Keratinocyte (primary cell): ENCODE measurements around the gene CSAG2. TPM values are rescaled to one million over a fixed set of nuclear protein-coding genes. Genes with fewer than 3 reads are reported as not detected.

Source experiments
- DNase-seq: peaks from one replicate; pipeline ENCODE4 v3.0.0-alpha.2; 2011; ENCODE audit warnings: low read depth, missing footprints, low spot score
- FAIRE-seq: peaks from 2 replicates; lab custom pipeline; 2011; peaks lifted over from hg19 to GRCh38; lab: Jason Lieb, UNC
- H2AFZ ChIP-seq: 2 replicates; pipeline ENCODE4 v1.6.0; 2012; ENCODE audit warnings: low read length, control low read depth, inconsistent platforms; ENCODE audit not compliant: control insufficient read depth
- H3K27ac ChIP-seq: 2 replicates; pipeline ENCODE4 v1.5.1; 2011; ENCODE audit warnings: low read length; ENCODE audit not compliant: control insufficient read depth, insufficient read depth
- H3K27me3 ChIP-seq: 3 replicates; pipeline ENCODE4 v1.6.0; 2011; ENCODE audit warnings: low read length; ENCODE audit not compliant: control insufficient read depth, insufficient read depth; ENCODE audit errors: extremely low read depth
- H3K36me3 ChIP-seq, 2 experiments: 2 replicates in 1 of 2; 3 replicates in 1 of 2; pipeline ENCODE4 v1.5.1; 2011; ENCODE audit warnings: low read length in 2 of 2, mild to moderate bottlenecking in 1 of 2; ENCODE audit not compliant: control insufficient read depth in 2 of 2, insufficient read depth in 2 of 2; ENCODE audit errors: extremely low read depth in 1 of 2
- H3K4me1 ChIP-seq: 3 replicates; pipeline ENCODE4 v1.5.1; 2011; ENCODE audit warnings: low read length; ENCODE audit not compliant: control insufficient read depth, insufficient read depth; ENCODE audit errors: extremely low read depth
- H3K4me2 ChIP-seq: 3 replicates; pipeline ENCODE4 v1.6.0; 2011; ENCODE audit warnings: low read depth, low read length; ENCODE audit not compliant: control insufficient read depth, insufficient read depth; ENCODE audit errors: extremely low read depth
- H3K4me3 ChIP-seq, 3 experiments: fragments of 200-600 bp in 1 of 3; sonication (generic) in 1 of 3; 2 replicates in 2 of 3; 3 replicates in 1 of 3; pipeline ENCODE4 v1.5.1; 2011 to 2016; ENCODE audit warnings: low read length in 3 of 3, mild to moderate bottlenecking in 3 of 3, control low read depth in 2 of 3, inconsistent platforms in 1 of 3, low read depth in 1 of 3, mixed read lengths in 1 of 3, mixed run types in 1 of 3, moderate library complexity in 1 of 3; ENCODE audit not compliant: control insufficient read depth in 2 of 3, insufficient read depth in 2 of 3; ENCODE audit errors: extremely low read depth in 1 of 3
- H3K79me2 ChIP-seq: 2 replicates; pipeline ENCODE4 v1.6.0; 2012; ENCODE audit warnings: low read length; ENCODE audit not compliant: control insufficient read depth, insufficient read depth
- H3K9ac ChIP-seq: 3 replicates; pipeline ENCODE4 v1.6.0; 2011; ENCODE audit warnings: low read length; ENCODE audit not compliant: control insufficient read depth, insufficient read depth; ENCODE audit errors: extremely low read depth
- H3K9me1 ChIP-seq: 3 replicates; pipeline ENCODE4 v1.6.0; 2011; ENCODE audit warnings: low read length; ENCODE audit not compliant: control insufficient read depth, insufficient read depth; ENCODE audit errors: extremely low read depth
- H3K9me3 ChIP-seq: 2 replicates; pipeline ENCODE4 v1.5.1; 2012; ENCODE audit warnings: low read depth, low read length; ENCODE audit not compliant: control insufficient read depth
- H4K20me1 ChIP-seq: 3 replicates; pipeline ENCODE4 v1.6.0; 2011; ENCODE audit warnings: low read length; ENCODE audit not compliant: control insufficient read depth, insufficient read depth; ENCODE audit errors: extremely low read depth
- EZH2 ChIP-seq: IDR thresholded peaks from one replicate; pipeline ENCODE4 v1.6.1; 2012; ENCODE audit warnings: inconsistent platforms, mild to moderate bottlenecking, low read length, moderate library complexity
- dilution Hi-C: fragments of 300-500 bp; cut with MboI; formaldehyde crosslinking; loops from one replicate; pipeline ENCODE4 v1.7.0; 2020; ENCODE audit warnings: low sequenced_read_pairs; ENCODE audit not compliant: extremely low pct_ligation_motif_present
- polyA plus RNA-seq, 5 experiments: library from polyadenylated mRNA; depleted of rRNA in 3 of 5; stranded (reverse) in 3 of 5; stranded (forward) in 1 of 5; unstranded in 1 of 5; fragments of >200 nt; gene quantifications; 1 replicate in 1 of 5; 2 replicates in 3 of 5; 3 replicates in 1 of 5; pipeline versions ENCODE4 v1.2.1 to v1.2.3, GENCODE V29; 2011 to 2012; ENCODE audit warnings: missing spikeins in 2 of 5, low read depth in 1 of 5, low replicate concordance in 1 of 5
- TF ChIP-seq, protein P1 (sequence below), 3 experiments: IDR thresholded peaks in 1 of 3; conservative IDR thresholded peaks in 1 of 3; optimal IDR thresholded peaks in 1 of 3; 2 replicates in 2 of 3; 3 replicates in 1 of 3; pipeline versions ENCODE3 to v1.5.1; 2011; ENCODE audit warnings: low read length in 3 of 3, mild to moderate bottlenecking in 3 of 3, moderate library complexity in 2 of 3, control low read depth in 1 of 3, inconsistent platforms in 1 of 3; ENCODE audit not compliant: insufficient read depth in 2 of 3; ENCODE audit errors: extremely low read depth in 1 of 3

CSAG2 gene
- polyA plus RNA-seq, 1 donor (not counting 4 experiments of a cell fraction or from before 2014, with no cell fraction given): not detected

DNA sequence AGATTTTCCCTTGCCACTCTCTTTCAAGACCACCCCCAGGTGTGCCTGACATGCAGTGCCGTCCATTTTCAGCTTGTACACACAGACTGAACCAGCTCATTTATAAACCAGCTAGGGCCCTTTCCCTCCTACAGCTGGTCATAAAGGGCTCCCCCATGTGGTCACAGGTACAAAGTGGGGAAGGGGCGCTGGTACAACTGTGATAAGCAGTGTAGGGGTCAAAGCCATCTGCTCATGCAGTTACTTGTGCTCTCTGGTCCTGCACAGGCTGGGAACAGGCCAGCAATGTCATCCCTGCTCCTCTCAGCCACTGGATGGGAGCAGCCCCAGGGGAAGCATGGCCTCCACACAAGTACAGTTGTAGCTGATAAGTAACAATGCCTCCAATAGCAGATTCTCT is 50.8 kb downstream of the CSAG2 start:
- H3K4me2 ChIP-seq: no peak overlapping the region

More for the DNA sequence above, 50.8 kb downstream of the CSAG2 start:
- TF ChIP-seq, protein P1, sequence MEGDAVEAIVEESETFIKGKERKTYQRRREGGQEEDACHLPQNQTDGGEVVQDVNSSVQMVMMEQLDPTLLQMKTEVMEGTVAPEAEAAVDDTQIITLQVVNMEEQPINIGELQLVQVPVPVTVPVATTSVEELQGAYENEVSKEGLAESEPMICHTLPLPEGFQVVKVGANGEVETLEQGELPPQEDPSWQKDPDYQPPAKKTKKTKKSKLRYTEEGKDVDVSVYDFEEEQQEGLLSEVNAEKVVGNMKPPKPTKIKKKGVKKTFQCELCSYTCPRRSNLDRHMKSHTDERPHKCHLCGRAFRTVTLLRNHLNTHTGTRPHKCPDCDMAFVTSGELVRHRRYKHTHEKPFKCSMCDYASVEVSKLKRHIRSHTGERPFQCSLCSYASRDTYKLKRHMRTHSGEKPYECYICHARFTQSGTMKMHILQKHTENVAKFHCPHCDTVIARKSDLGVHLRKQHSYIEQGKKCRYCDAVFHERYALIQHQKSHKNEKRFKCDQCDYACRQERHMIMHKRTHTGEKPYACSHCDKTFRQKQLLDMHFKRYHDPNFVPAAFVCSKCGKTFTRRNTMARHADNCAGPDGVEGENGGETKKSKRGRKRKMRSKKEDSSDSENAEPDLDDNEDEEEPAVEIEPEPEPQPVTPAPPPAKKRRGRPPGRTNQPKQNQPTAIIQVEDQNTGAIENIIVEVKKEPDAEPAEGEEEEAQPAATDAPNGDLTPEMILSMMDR (optimal IDR thresholded peaks at IDR 0.05 in 1 of 3, IDR thresholded peaks at IDR 0.05 in 1 of 3, conservative IDR thresholded peaks at IDR 0.05 in 1 of 3; ENCODE audit: extremely low read depth in 1 of 3, insufficient read depth in 2 of 3, low read length in 3 of 3): no peak
- TF ChIP-seq EZH2: no peak
- FAIRE-seq (no peak), DNase-seq (no peak)
- H3K9me3 ChIP-seq: no peaks in the 10 kb centered on the region
- H2AFZ ChIP-seq: no peak overlapping the region
- H3K79me2 ChIP-seq: no peaks in the 10 kb centered on the region
- no peak overlapping the region for H3K27ac ChIP-seq
- no peaks in the 10 kb centered on the region for H3K27me3 ChIP-seq
- no peak overlapping the region for H3K9ac ChIP-seq
- H3K9me1 ChIP-seq: no peaks in the 10 kb centered on the region
- H4K20me1 ChIP-seq: no peaks in the 10 kb centered on the region
- no peak overlapping the region for H3K4me3 ChIP-seq
- H3K4me1 ChIP-seq: no peaks in the 10 kb centered on the region
- dilution Hi-C loops: no loop called here
- no peaks in the 10 kb centered on the region for H3K36me3 ChIP-seq

Other genes with a start within 250 kb of the CSAG2 start
- 0.02 to 0.12 TPM (median 0.08 TPM) in 3 replicates for gene GABRQ, start 71.4 kb downstream of the CSAG2 start, polyA plus RNA-seq
- not detected in 3 replicates for gene MAGEA3, start 10.5 kb downstream of the CSAG2 start, polyA plus RNA-seq
- gene MAGEA2B, start 5.4 kb upstream of the CSAG2 start, polyA plus RNA-seq: not detected in 3 replicates
- gene CSAG1, start 24.4 kb upstream of the CSAG2 start, polyA plus RNA-seq: not detected in 3 replicates
- gene MAGEA12, start 24.5 kb upstream of the CSAG2 start, polyA plus RNA-seq: not detected in 3 replicates
- not detected in 3 replicates for gene MAGEA2, start 44.6 kb upstream of the CSAG2 start, polyA plus RNA-seq
- not detected in 3 replicates for gene CSAG3, start 49.9 kb upstream of the CSAG2 start, polyA plus RNA-seq
- gene MAGEA6, start 60.4 kb upstream of the CSAG2 start, polyA plus RNA-seq: not detected in 3 replicates
- 54.7 to 69.0 TPM (median 55.5 TPM) in 3 replicates for gene CETN2, start 121.5 kb upstream of the CSAG2 start, polyA plus RNA-seq
- gene NSDHL, start 121.8 kb upstream of the CSAG2 start, polyA plus RNA-seq: 74.7 to 96.3 TPM (median 79.0 TPM) in 3 replicates
- 48.6 to 73.2 TPM (median 55.6 TPM) in 3 replicates for gene ZNF185, start 188.8 kb upstream of the CSAG2 start, polyA plus RNA-seq